Astrocyte of the spinal cord (primary cell): ENCODE data around the gene CHKA.

Source experiments
- DNase-seq: peaks from one replicate; pipeline ENCODE4 v3.0.0; 2011; ENCODE audit warnings: low read depth, low spot score
- H3K4me3 ChIP-seq: 2 replicates; pipeline ENCODE4 v1.5.1; 2011; ENCODE audit warnings: low read depth, mild to moderate bottlenecking, low read length, moderate library complexity
- CTCF ChIP-seq: IDR thresholded peaks from 2 replicates; pipeline ENCODE4 v1.5.1; 2012; ENCODE audit warnings: low read depth, mild to moderate bottlenecking, low read length, inconsistent platforms
- in situ Hi-C: cut with HindIII; loops from 2 replicates; pipeline ENCODE4 v1.10.0; 2017; ENCODE audit warnings: low sequenced_read_pairs

CHKA gene

GRCh38 chr11:68048681-68049508 lies 72.3 kb downstream of the CHKA start:
- TF ChIP-seq CTCF, result no peak
- in situ Hi-C loops, result no loop called here
- no peak for DNase-seq
- no peak overlapping the region for H3K4me3 ChIP-seq

- no peak for TF ChIP-seq CTCF
- in situ Hi-C loops, result no loop called here
- no peak for DNase-seq
- no peak overlapping the region for H3K4me3 ChIP-seq
These were observed 73.5 kb downstream of the CHKA start for GRCh38 chr11:68047437-68048290.

GRCh38 chr11:68044898-68045351 lies 76.3 kb downstream of the CHKA start:
- no peak for DNase-seq
- H3K4me3 ChIP-seq, result no peak overlapping the region
- in situ Hi-C loops, result no loop called here
- no peak for TF ChIP-seq CTCF

- DNase-seq, result no peak
- in situ Hi-C loops, result no loop called here
- no peak for TF ChIP-seq CTCF
- no peak overlapping the region for H3K4me3 ChIP-seq
These were observed 76.9 kb downstream of the CHKA start for GRCh38 chr11:68044145-68044813.

- H3K4me3 ChIP-seq, result no peak overlapping the region
- TF ChIP-seq CTCF, result no peak
- DNase-seq, result peak; percentile 63
- in situ Hi-C loops, result no loop called here
These were observed 77.6 kb downstream of the CHKA start for GRCh38 chr11:68043349-68044144.

- no peak for DNase-seq
- no peak overlapping the region for H3K4me3 ChIP-seq
- in situ Hi-C loops, result no loop called here
- no peak for TF ChIP-seq CTCF
These were observed 78.2 kb downstream of the CHKA start for GRCh38 chr11:68043029-68043348.
